NB4 (cell line): Measurements from ENCODE around the gene EPAS1.

Experiments
- MAX ChIP-seq: IDR thresholded peaks from 2 replicates; pipeline ENCODE4 v1.6.1; 2011; ENCODE audit warnings: low read depth, low read length
- MYC ChIP-seq: IDR thresholded peaks from 2 replicates; pipeline ENCODE4 v1.6.1; 2011; ENCODE audit warnings: low read depth, low read length
- POLR2A ChIP-seq: IDR thresholded peaks from 2 replicates; pipeline ENCODE4 v1.6.1; 2011; ENCODE audit warnings: mild to moderate bottlenecking; ENCODE audit not compliant: insufficient read length; ENCODE audit errors: extremely low read depth
- TF ChIP-seq, protein P1 (sequence below): IDR thresholded peaks from one replicate; pipeline ENCODE4 v1.5.1; 2012; ENCODE audit warnings: low read depth, low read length

- TF ChIP-seq, protein P1, sequence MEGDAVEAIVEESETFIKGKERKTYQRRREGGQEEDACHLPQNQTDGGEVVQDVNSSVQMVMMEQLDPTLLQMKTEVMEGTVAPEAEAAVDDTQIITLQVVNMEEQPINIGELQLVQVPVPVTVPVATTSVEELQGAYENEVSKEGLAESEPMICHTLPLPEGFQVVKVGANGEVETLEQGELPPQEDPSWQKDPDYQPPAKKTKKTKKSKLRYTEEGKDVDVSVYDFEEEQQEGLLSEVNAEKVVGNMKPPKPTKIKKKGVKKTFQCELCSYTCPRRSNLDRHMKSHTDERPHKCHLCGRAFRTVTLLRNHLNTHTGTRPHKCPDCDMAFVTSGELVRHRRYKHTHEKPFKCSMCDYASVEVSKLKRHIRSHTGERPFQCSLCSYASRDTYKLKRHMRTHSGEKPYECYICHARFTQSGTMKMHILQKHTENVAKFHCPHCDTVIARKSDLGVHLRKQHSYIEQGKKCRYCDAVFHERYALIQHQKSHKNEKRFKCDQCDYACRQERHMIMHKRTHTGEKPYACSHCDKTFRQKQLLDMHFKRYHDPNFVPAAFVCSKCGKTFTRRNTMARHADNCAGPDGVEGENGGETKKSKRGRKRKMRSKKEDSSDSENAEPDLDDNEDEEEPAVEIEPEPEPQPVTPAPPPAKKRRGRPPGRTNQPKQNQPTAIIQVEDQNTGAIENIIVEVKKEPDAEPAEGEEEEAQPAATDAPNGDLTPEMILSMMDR = no peak
- TF ChIP-seq MAX (no peak), POLR2A (no peak), MYC (no peak)
Measured at GRCh38 chr2:46331109-46331766, 34.0 kb downstream of the EPAS1 start.
